HG03571 (cell line): ENCODE data around the gene NT5E.
"Not testable (repeated sequence)": the region's sequence is repeated elsewhere in the genome, so short reads cannot be mapped to it uniquely, and the experiment has no call there.

Experiments
- ATAC-seq: cut with Tn5 transposase; IDR thresholded peaks from one replicate; pipeline ENCODE4 v1.9.1; 2021; ENCODE audit not compliant: unreplicated experiment

Gene NT5E

DNA sequence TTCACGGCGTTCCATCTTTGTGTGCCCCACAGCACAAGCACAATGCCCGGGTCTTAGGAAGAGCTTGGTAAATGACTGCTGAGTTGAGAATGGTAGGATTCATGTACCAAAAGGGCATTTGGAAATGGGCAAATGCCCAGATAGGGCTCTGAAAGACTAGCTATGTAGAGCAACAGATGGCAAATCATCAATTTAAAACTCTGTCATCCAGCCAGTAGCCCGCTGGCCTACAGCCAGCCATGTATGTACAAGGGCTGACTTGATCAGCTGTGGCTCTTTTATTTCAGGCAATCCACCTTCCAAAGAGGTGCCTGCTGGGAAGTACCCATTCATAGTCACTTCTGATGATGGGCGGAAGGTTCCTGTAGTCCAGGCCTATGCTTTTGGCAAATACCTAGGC, 35.1 kb downstream of the NT5E start:
- no peak for ATAC-seq

DNA sequence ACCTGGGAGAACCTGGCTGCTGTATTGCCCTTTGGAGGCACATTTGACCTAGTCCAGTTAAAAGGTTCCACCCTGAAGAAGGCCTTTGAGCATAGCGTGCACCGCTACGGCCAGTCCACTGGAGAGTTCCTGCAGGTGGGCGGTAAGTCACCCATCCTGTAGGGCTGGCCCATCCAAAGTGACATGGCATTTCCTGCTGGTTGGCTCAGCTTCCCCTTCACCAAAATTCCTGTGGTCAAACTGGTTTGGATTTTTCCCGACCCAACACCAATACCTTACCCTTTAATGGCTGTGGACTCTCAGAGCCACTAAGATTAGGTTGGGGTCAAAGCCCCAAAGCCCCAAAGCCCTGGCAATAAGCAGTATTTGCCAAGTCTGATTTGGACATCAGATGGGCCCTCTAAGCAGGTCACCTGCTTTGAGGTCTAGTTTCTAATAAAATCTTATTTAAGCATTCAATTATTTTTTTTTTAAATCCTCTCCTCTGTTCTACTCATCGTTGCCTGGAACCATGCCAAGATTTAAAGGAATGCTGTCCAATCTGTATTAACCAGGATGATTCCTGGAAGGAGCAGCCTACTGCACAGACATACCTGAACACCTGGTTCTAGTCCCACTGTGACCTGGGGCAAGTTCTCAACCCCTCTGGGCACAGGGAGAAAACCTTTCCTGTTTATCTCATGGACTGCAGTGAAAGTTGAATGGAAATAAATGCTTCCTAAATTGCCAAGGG, 40.8 kb downstream of the NT5E start:
- no peak for ATAC-seq

DNA sequence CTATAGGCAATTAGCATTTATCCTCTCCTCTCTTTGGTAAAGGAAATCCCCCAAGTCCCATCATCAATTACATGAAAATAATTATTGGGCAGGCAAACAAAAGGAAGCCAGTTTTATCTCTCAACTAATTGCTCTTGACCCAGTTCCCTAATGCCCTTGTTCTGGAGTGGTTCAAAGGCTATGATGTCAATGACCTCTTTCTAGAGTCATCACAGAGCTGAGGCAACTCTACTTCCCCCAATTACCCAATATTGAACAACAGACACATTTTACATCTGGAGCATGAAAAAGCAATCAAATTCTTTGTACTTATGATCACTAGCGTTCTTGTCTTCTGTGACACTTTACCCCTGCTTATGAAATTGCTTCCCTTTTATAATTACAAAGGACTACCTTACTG, 43.5 kb downstream of the NT5E start:
- no peak for ATAC-seq

DNA sequence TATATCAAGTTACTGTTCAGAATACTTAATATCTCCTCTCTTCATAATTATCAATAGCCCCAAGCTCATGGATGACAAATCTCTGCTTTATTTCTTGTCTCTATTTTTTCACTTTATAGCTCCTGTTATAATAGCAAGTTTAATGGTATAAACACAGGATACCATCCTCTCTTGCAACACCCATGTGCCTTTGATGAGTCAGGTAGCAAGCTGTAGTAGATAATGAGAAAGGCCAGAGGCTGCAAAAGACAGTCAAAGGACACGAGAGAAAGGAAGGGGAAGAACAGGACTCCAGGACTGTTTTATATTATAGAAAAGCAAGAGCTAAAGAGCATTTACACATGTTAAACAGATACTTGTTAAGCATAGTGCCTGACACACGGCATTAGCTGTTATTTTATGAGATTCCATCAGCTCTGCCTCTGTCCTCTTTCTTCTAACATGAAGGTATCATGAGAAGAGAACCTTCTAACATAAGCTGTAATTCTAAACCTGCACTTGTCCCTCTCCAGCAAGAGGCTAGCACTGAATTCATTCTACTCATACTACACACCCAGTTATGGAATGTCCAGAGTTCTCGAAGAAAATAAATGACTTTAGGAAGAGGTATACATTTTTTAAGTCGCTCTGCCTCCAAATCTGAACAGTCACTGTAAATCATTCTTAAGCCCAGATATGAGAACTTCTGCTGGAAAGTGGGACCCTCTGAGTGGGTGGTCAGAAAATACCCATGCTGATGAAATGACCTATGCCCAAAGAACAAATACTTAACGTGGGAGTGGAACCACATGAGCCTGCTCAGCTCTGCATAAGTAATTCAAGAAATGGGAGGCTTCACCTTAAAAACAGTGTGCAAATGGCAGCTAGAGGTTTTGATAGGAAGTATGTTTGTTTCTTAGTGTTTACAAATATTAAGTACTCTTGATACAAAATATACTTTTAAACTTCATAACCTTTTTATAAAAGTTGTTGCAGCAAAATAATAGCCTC, 45.0 kb downstream of the NT5E start:
- no peak for ATAC-seq

DNA sequence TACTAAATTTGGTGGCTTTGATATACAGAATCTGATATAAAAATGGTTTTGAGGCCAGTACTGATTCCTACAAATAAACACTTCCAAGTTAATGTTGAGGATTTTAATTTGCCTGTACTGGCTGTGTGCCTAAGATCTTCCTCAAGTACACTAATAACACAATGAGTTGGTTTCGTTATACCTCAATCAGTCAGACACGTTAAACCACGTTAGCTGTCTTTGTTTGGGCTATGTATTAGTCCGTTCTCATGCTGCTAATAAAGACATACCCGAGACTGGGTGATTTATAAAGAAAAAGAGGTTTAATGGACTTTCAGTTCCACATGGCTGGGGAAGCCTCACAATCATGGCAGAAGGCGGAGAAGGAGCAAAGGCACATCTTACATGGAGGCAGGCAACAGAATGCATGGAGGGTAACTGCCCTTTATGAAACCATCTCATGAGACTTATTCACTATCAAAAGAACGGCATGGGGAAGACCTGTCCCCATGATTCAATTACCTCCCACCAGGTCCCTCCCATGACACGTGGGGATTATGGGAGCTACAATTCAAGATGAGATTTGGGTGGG, 46.2 kb downstream of the NT5E start:
- ATAC-seq = no peak

DNA sequence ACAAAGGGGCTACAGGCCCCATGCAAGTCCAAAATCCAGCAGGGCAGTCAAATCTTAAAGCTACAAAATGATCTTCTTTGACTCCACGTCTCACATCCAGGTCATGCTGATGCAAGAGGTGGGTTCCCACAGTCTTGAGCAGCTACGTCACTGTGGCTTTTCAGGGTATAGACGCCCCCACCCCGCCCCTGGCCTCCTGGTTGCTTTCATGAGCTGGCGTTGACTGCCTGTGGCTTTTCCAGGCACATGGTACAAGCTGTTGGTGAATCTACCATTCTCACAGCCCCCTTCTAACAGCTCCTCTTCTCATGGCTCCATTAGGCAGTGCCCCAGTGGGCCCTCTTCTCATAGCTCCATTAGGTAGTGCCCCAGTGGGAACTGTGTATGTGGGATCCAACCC, 47.0 kb downstream of the NT5E start:
- no peak for ATAC-seq

DNA sequence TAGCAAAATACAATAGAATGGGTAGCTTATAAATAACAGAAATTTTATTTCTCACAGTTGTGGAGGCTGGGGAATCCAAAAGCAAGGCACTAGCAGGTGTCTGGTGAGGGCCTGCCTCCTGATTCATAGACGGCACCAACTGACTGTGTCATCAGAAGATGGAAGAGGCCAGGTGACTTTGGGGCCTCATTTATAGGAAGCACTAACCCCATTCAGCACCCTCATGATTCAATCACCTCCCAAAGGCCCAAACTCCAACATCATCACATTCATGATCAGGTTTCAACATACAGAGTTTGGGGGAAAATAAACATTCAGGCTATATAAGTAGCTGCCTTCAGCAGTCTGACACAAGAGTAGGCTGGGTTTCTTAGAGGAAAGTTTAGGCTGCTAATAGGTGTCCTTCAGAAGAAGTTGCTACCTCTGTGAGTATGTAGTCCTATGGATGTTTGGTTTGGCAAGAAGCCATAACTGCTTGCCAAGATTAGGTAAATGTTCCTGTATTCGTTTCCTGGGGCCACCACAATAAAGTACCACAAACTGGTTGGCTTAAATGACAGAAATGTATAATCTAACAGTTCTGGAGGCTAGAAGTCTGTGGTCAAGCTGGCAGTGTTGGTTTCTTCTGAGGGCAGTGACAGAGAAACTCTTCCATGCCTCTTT, 48.8 kb downstream of the NT5E start:
- no peak for ATAC-seq

DNA sequence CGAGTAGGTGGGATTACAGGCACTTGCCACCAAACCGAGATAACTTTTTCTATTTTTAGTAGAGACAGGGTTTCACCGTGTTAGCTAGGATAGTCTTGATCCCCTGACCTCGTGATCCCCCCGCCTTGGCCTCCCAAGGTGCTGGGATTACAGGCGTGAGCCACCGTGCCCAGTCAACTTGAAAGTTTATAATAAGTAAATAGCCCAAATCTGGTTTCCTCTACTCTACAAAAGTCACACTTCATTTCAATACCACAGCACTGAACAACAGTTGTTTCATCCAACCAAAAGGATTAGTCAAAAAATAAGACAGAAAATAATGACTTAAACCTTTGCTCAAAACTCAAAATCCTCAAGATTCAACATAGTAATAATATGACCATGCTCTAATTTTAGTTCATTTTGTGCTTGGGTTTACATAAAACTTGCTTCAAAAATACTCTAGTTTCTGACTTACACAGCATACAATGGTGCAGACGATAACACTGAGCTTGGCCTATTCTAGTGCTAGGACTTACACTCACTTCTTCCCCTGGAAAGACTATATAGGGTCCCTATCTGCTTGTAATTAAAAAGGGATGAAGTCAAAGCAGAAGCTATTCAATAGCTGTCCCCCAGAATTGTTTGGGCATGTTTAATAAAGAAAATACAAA, 56.7 kb downstream of the NT5E start:
- no peak for ATAC-seq

DNA sequence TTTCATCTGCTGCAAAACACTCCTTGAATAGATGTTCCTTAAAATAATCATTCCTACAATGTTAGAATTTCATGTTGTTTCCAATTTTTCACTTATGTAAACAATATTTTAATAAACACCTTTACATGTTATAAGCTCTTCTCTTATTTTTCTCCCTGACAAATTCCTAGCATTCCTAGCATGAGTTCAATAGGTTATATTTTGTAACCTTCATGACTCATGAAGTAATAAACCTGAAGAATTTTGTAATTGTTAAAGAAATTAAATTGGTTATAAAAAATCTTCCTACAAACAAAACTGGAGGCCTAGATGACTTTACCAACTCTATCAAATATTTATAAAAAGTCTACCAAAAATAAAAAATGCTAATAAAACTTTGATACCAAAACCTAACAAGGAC, 66.3 kb downstream of the NT5E start:
- ATAC-seq = no peak

DNA sequence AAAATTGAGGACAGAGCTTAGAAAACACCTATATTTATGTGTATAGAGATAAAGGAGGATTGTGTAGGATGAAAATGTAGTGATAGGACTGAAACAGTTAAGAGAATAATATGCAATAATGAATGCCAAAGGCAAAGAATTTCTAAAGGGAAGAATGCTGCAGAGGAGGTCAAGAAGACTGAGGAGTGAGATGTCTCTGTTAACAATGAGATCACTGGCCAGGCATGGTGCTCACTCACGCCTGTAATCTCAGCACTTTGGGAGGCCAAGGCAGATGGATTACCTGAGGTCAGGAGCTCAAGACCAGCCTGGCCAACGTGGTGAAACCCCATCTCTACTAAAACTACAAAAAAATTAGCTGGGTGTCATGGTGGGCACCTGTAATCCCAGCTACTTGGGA, 74.4 kb downstream of the NT5E start:
- not testable (repeated sequence) for ATAC-seq

DNA sequence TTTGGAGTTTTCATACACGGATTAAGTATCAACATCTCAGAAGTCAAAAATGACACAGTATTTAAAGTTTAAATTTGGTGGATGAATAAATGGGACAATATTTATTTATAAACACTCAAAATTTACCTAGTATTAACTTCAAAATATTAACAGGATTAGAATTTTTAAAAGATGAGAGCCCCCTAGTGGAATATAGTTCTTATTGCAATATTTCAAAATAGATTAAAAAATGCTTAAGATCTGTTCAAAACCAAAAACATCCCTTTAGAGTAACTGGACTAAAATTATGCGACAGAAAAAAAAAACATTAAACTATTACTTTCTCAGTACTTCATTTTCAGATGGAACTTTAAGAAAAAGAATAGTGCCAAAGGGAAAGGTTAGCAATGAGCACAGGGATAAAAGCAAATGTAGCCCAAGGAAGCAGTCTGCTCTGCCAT, 87.2 kb downstream of the NT5E start:
- ATAC-seq = no peak

DNA sequence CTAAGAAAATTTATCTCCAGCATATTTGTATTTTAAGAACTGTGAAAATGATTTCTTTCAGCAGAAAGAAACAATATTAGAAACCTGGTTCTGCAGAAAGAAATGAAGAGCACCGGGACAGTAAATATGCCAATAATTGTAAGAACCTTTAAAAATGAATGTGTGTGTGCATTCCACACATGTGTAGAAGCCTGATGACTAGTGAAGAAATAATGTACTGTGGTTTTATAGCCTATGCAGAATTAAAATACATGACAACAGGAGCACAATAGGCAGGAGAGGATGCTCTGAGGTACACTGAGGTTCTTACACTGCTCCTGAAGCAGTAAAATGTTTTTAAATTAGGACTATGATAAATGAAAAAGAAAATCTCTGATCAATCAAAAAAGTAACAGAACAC, 94.9 kb downstream of the NT5E start:
- no peak for ATAC-seq
